GM21717 (cell line): Measurements from ENCODE around the gene YAP1.
"Not testable (repeated sequence)": the region's sequence is repeated elsewhere in the genome, so short reads cannot be mapped to it uniquely, and the experiment has no call there.

ENCODE experiments used
- ATAC-seq: cut with Tn5 transposase; IDR thresholded peaks from one replicate; pipeline ENCODE4 v1.9.1; 2021; ENCODE audit warnings: mild to moderate bottlenecking, moderate library complexity; ENCODE audit not compliant: unreplicated experiment

The YAP1 gene

GRCh38 chr11:102237096-102237735, 127.0 kb downstream of the YAP1 start:
- no peak for ATAC-seq

- ATAC-seq = no peak
Measured at GRCh38 chr11:102238391-102238821, 128.2 kb downstream of the YAP1 start.

GRCh38 chr11:102239448-102239847, 129.2 kb downstream of the YAP1 start:
- no peak for ATAC-seq

- no peak for ATAC-seq
Measured at GRCh38 chr11:102239911-102240310, 129.7 kb downstream of the YAP1 start.

- ATAC-seq = no peak
Measured at GRCh38 chr11:102240502-102240901, 130.3 kb downstream of the YAP1 start.

GRCh38 chr11:102241026-102241425, 130.8 kb downstream of the YAP1 start:
- ATAC-seq = no peak

GRCh38 chr11:102243399-102243884, 133.2 kb downstream of the YAP1 start:
- no peak for ATAC-seq

- no peak for ATAC-seq
Measured at GRCh38 chr11:102244681-102245409, 134.6 kb downstream of the YAP1 start.

GRCh38 chr11:102251423-102251822, 141.2 kb downstream of the YAP1 start:
- no peak for ATAC-seq

GRCh38 chr11:102252339-102252891, 142.2 kb downstream of the YAP1 start:
- no peak for ATAC-seq

- no peak for ATAC-seq
Measured at GRCh38 chr11:102253020-102253715, 142.9 kb downstream of the YAP1 start.

GRCh38 chr11:102254047-102254446, 143.8 kb downstream of the YAP1 start:
- ATAC-seq = no peak

GRCh38 chr11:102256251-102256650, 146.0 kb downstream of the YAP1 start:
- ATAC-seq = no peak

GRCh38 chr11:102260241-102260640, 150.0 kb downstream of the YAP1 start:
- no peak for ATAC-seq

- no peak for ATAC-seq
Measured at GRCh38 chr11:102263379-102264003, 153.2 kb downstream of the YAP1 start.

GRCh38 chr11:102264704-102265103, 154.5 kb downstream of the YAP1 start:
- not testable (repeated sequence) for ATAC-seq

GRCh38 chr11:102266099-102266498, 155.9 kb downstream of the YAP1 start:
- no peak for ATAC-seq

GRCh38 chr11:102267609-102268008, 157.4 kb downstream of the YAP1 start:
- no peak for ATAC-seq

- peak; percentile 97 for ATAC-seq
Measured at GRCh38 chr11:102268083-102268984, 158.1 kb downstream of the YAP1 start.

GRCh38 chr11:102268985-102269470, 158.8 kb downstream of the YAP1 start:
- ATAC-seq = no peak
